HepG2 (cell line): ENCODE data around the gene SIGLECL1. TPM values are rescaled to one million over a fixed set of nuclear protein-coding genes. Genes with fewer than 3 reads are reported as not detected.

Experiments used
- ATAC-seq: fragments of 200-7000 bp; cut with Tn5 transposase; 3 replicates; pipeline ENCODE4 v1.9.1; 2020; ENCODE audit warnings: mild to moderate bottlenecking, moderate library complexity
- BruUV-seq: library from RNA; stranded (reverse); fragments of 400-500 nt; replicated peaks from 2 replicates; lab custom pipeline; 2021; lab: Mats Ljungman, UMichigan
- CTCF ChIA-PET: fragments of 300-600 bp; formaldehyde crosslinking; extraction: SDS; loops from one replicate; lab custom pipeline; 2021; ENCODE audit warnings: low total read pairs, inconsistent platforms, low intra/inter-chr PET ratio; lab: Yijun Ruan, JAX
- POLR2A ChIA-PET: fragments of 350-600 bp; sonication (Branson Sonifier 250); formaldehyde crosslinking; loops from one replicate; lab custom pipeline; 2020; ENCODE audit warnings: antibody characterized with exemption, inconsistent platforms; lab: Yijun Ruan, JAX
- DNase-seq: peaks from one replicate; pipeline ENCODE4 v3.0.0-alpha.2; 2015; ENCODE audit warnings: low spot score
- FAIRE-seq: peaks from 3 replicates; lab custom pipeline; 2011; peaks lifted over from hg19 to GRCh38; lab: Jason Lieb, UNC
- H2AFZ ChIP-seq: one replicate; pipeline ENCODE4 v1.6.1; 2011; ENCODE audit warnings: low read length, inconsistent platforms
- H3K27ac ChIP-seq: fragments of 300-600 bp; 3 replicates; pipeline ENCODE4 v1.8.0; 2011; ENCODE audit warnings: mixed run types, mild to moderate bottlenecking, mixed read lengths, low read length, inconsistent platforms; ENCODE audit not compliant: insufficient read depth; ENCODE audit errors: extremely low read length
- H3K27me3 ChIP-seq, 2 experiments: fragments of 200-600 bp in 1 of 2; 2 replicates in 1 of 2; 3 replicates in 1 of 2; pipeline versions ENCODE4 v1.6.0 to v1.8.0; 2011; ENCODE audit warnings: low read length in 2 of 2, mild to moderate bottlenecking in 2 of 2, moderate library complexity in 2 of 2, inconsistent platforms in 1 of 2; ENCODE audit not compliant: insufficient read depth in 2 of 2, control insufficient read depth in 1 of 2
- H3K36me3 ChIP-seq, 2 experiments: fragments of 200-600 bp in 1 of 2; replicated peaks in 1 of 2; 2 replicates in 1 of 2; 3 replicates in 1 of 2; pipeline versions ENCODE4 v1.5.1 to v1.8.0; 2011; ENCODE audit warnings: low read length in 2 of 2, inconsistent platforms in 1 of 2; ENCODE audit not compliant: insufficient read depth in 2 of 2, control insufficient read depth in 1 of 2
- H3K4me1 ChIP-seq: 2 replicates; pipeline ENCODE4 v1.5.1; 2012; ENCODE audit warnings: low read length, inconsistent platforms; ENCODE audit not compliant: insufficient read depth
- H3K4me2 ChIP-seq: 2 replicates; pipeline ENCODE4 v1.6.0; 2011; ENCODE audit warnings: low read depth, low read length, inconsistent platforms
- H3K4me3 ChIP-seq, 3 experiments: fragments of 200-600 bp in 1 of 3; sonication (generic), shearing (Covaris generic) in 1 of 3; replicated peaks in 1 of 3; 2 replicates each; pipeline ENCODE4 v1.5.1; 2011 to 2016; ENCODE audit warnings: low read length in 3 of 3, inconsistent platforms in 2 of 3, low read depth in 2 of 3, mild to moderate bottlenecking in 2 of 3, control low read depth in 1 of 3, mixed read lengths in 1 of 3; ENCODE audit not compliant: insufficient read depth in 1 of 3
- H3K79me2 ChIP-seq: one replicate; pipeline ENCODE4 v1.6.1; 2011; ENCODE audit warnings: low read length, inconsistent platforms; ENCODE audit not compliant: insufficient read depth
- H3K9ac ChIP-seq: 2 replicates; pipeline ENCODE4 v1.6.0; 2011; ENCODE audit warnings: mild to moderate bottlenecking, low read depth, low read length, inconsistent platforms; ENCODE audit not compliant: insufficient read depth
- H3K9me3 ChIP-seq: 2 replicates; pipeline ENCODE4 v1.5.1; 2012; ENCODE audit warnings: mild to moderate bottlenecking, low read length
- H4K20me1 ChIP-seq: 2 replicates; pipeline ENCODE4 v1.6.0; 2011; ENCODE audit warnings: inconsistent platforms, mild to moderate bottlenecking, low read length, moderate library complexity; ENCODE audit not compliant: insufficient read depth
- HNRNPK ChIP-seq: fragments of 200-400 bp; formaldehyde crosslinking; IDR thresholded peaks from 2 replicates; pipeline ENCODE4 v1.6.1; 2018; ENCODE audit warnings: low read length, low read depth, moderate library complexity, mild to moderate bottlenecking; ENCODE audit not compliant: poor library complexity, severe bottlenecking
- HNRNPLL ChIP-seq: fragments of 200-400 bp; formaldehyde crosslinking; IDR thresholded peaks from 2 replicates; pipeline ENCODE4 v1.6.1; 2017; ENCODE audit warnings: mild to moderate bottlenecking, low read depth, low read length; ENCODE audit not compliant: poor library complexity, severe bottlenecking
- MBNL3 ChIP-seq: fragments of 250-450 bp; sonication (Bioruptor Pico); conservative IDR thresholded peaks from 2 replicates; pipeline ENCODE4 v1.8.0; 2022; ENCODE audit warnings: mild to moderate bottlenecking, inconsistent platforms
- MED13 ChIP-seq: sonication (generic); formaldehyde crosslinking; IDR thresholded peaks from 2 replicates; pipeline ENCODE4 v1.5.0; 2020; ENCODE audit warnings: missing genetic modification reagents
- MTA1 ChIP-seq: sonication (generic); formaldehyde crosslinking; IDR thresholded peaks from 2 replicates; pipeline ENCODE4 v1.4.0; 2020; ENCODE audit warnings: missing genetic modification reagents, mild to moderate bottlenecking, borderline replicate concordance
- MYPOP ChIP-seq: sonication (generic); formaldehyde crosslinking; IDR thresholded peaks from 2 replicates; pipeline ENCODE4 v1.8.1; 2023; ENCODE audit warnings: mild to moderate bottlenecking, moderate library complexity, missing genetic modification reagents
- NBN ChIP-seq: fragments of 450-650 bp; conservative IDR thresholded peaks from 2 replicates; pipeline ENCODE4 v1.6.1; 2017
- NFE2L1 ChIP-seq: sonication (generic); formaldehyde crosslinking; IDR thresholded peaks from 2 replicates; pipeline ENCODE4 v1.4.0; 2020; ENCODE audit warnings: missing genetic modification reagents, mild to moderate bottlenecking, borderline replicate concordance
- PPARG ChIP-seq: conservative IDR thresholded peaks from 2 replicates; pipeline ENCODE4 v1.6.1; 2016; ENCODE audit warnings: missing biosample characterization, missing genetic modification reagents
- SRSF1 ChIP-seq: fragments of 200-400 bp; formaldehyde crosslinking; optimal IDR thresholded peaks from 2 replicates; pipeline ENCODE3; 2017; ENCODE audit warnings: mild to moderate bottlenecking, low read depth, low read length, moderate library complexity
- ZNF143 ChIP-seq: sonication (generic); formaldehyde crosslinking; IDR thresholded peaks from 2 replicates; pipeline ENCODE4 v1.4.0; 2020; ENCODE audit warnings: missing genetic modification reagents
- ZNF234 ChIP-seq: sonication (generic); formaldehyde crosslinking; conservative IDR thresholded peaks from 2 replicates; pipeline ENCODE4 v1.5.1; 2020; ENCODE audit warnings: mild to moderate bottlenecking, missing genetic modification reagents
- ZNF564 ChIP-seq: sonication (generic); formaldehyde crosslinking; IDR thresholded peaks from 2 replicates; pipeline ENCODE4 v1.8.1; 2023; ENCODE audit warnings: mild to moderate bottlenecking, missing genetic modification reagents
- ZNF704 ChIP-seq: sonication (generic); formaldehyde crosslinking; IDR thresholded peaks from 2 replicates; pipeline ENCODE4 v1.8.1; 2023; ENCODE audit warnings: mild to moderate bottlenecking, inconsistent platforms, moderate library complexity, missing genetic modification reagents, borderline replicate concordance
- ZNF720 ChIP-seq: sonication (generic); formaldehyde crosslinking; IDR thresholded peaks from 2 replicates; pipeline ENCODE4 v1.4.0; 2020; ENCODE audit warnings: missing genetic modification reagents
- WGBS: methylation state at CpG from one replicate; pipeline ENCODE4 v1.1.6; 2017; ENCODE audit warnings: low lambda C conversion rate; 5-methylcytosine and 5-hydroxymethylcytosine counted together
- in situ Hi-C: cut with HindIII; loops from 2 replicates; pipeline ENCODE4 v1.10.0; 2017; ENCODE audit warnings: low pct_unique_long_range_greater_than_20kb; ENCODE audit not compliant: extremely low pct_ligation_motif_present
- intact Hi-C: fragments of 100-400 bp; cut with micrococcal nuclease; formaldehyde crosslinking; loops from one replicate; pipeline ENCODE4 v1.10.0; 2022; ENCODE audit not compliant: unreplicated experiment
- polyA plus RNA-seq, 8 experiments: library from polyadenylated mRNA; depleted of rRNA in 3 of 8; stranded (reverse) in 7 of 8; unstranded in 1 of 8; fragments of >200 nt; fragmentation: Illumina TruSeq in 4 of 8; extraction: Trizol in 4 of 8; gene quantifications; 2 replicates each; pipeline versions ENCODE4 v1.2.1 to v1.2.3, GENCODE V29; 2011 to 2016; ENCODE audit warnings: low read depth in 4 of 8, missing spikeins in 1 of 8, mixed read lengths in 1 of 8; ENCODE audit not compliant: insufficient read depth in 1 of 8
- total RNA-seq, 5 experiments: library from RNA; depleted of rRNA; stranded (reverse); fragments of >200 nt; fragmentation: Illumina TruSeq; extraction: Trizol; gene quantifications; 2 replicates each; pipeline ENCODE4 v1.2.3, GENCODE V29; 2016; ENCODE audit warnings: low read depth in 1 of 5

SIGLECL1 gene
- total and polyA plus RNA-seq, 2 of the 13 experiments (the other 11 are each of a cell fraction or from before 2014, with no cell fraction given), result not detected

- H3K27me3 ChIP-seq, result no peaks in the 10 kb centered on the region; a peak in 1 of 5 replicates
- H3K36me3 ChIP-seq, result no peaks in the 10 kb centered on the region
- DNase-seq (no peak), ATAC-seq (no peak), FAIRE-seq (no peak)
- no peaks in the 10 kb centered on the region for H4K20me1 ChIP-seq
- H3K27ac ChIP-seq, result no peak overlapping the region
- in situ Hi-C loops, result loop anchor here (25.0 kb wide), 1 partner anchor 360 kb away; the partner anchor contains the start of genes SIGLEC14 and SIGLEC5
- 2% methylated on average over 3 of the region's 3 CpGs for WGBS
- H2AFZ ChIP-seq, result no peak overlapping the region
- peaks cover 8% of the 10 kb centered on the region; the same call in 1 of the 2 replicates for H3K4me1 ChIP-seq
- POLR2A ChIA-PET, result no interaction called here
- CTCF ChIA-PET, result no interaction called here
- TF ChIP-seq SRSF1, result no peak
- no peak for TF ChIP-seq MBNL3 (CRISPR knock-in tag)
- no peak for TF ChIP-seq NBN
- no peak for TF ChIP-seq HNRNPK
- no peak for TF ChIP-seq ZNF234
- intact Hi-C loops, result no loop called here
- H3K79me2 ChIP-seq, result no peaks in the 10 kb centered on the region
- no peak overlapping the region for H3K4me3 ChIP-seq
- H3K4me2 ChIP-seq, result no peak overlapping the region
- H3K9ac ChIP-seq, result no peak overlapping the region
- BruUV-seq, result no TSS peak
- H3K9me3 ChIP-seq, result no peaks in the 10 kb centered on the region
These were observed 26.2 kb downstream of the SIGLECL1 start for GRCh38 chr19:51277112-51277511.

DNA sequence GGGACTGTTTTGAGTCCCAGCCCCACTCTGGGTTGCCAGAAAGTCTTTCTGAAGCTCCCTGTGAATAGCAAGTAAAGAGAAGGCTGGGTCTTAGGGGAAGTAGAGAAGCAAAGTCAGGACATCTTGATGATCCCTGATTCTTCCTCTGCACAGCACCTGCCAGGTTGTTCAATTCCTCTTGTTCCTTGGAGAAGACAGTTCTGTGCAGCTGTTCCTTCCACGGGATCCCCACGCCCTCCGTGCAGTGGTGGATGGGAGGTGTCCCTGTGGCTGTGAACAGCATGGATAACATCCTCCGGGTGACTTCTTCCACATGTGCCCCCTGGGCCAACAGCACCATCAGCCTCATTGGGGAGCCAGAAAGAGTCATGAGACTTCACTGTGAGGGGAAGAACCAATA is 31.5 kb downstream of the SIGLECL1 start:
- ChIA-PET CTCF (no interaction called here), POLR2A (no interaction called here)
- Histone ChIP-seq H3K4me2 (no peak overlapping the region), H3K4me3 (no peak overlapping the region), H3K36me3 (no peaks in the 10 kb centered on the region), H3K79me2 (no peaks in the 10 kb centered on the region), H4K20me1 (no peaks in the 10 kb centered on the region), H3K9ac (no peak overlapping the region), H3K9me3 (no peaks in the 10 kb centered on the region), H3K27me3 (no peaks in the 10 kb centered on the region; a peak in 1 of 5 replicates), H3K27ac (no peak overlapping the region), H3K4me1 (no peaks in the 10 kb centered on the region), H2AFZ (no peak overlapping the region)
- BruUV-seq, result no TSS peak
- ATAC-seq (no peak), FAIRE-seq (no peak), DNase-seq (no peak)
- intact Hi-C loops, result no loop called here
- WGBS, result 18% methylated on average over 4 of the region's 4 CpGs
- TF ChIP-seq MYPOP (CRISPR knock-in tag), result no peak
- TF ChIP-seq MED13 (CRISPR knock-in tag), result no peak
- TF ChIP-seq ZNF720 (CRISPR knock-in tag), result no peak
- TF ChIP-seq ZNF143 (CRISPR knock-in tag), result no peak
- TF ChIP-seq PPARG (CRISPR knock-in tag), result no peak
- no peak for TF ChIP-seq ZNF704 (CRISPR knock-in tag)
- no peak for TF ChIP-seq NFE2L1 (CRISPR knock-in tag)
- no peak for TF ChIP-seq ZNF564 (CRISPR knock-in tag)
- no peak for TF ChIP-seq MTA1 (CRISPR knock-in tag)
- no peak for TF ChIP-seq ZNF234
- TF ChIP-seq HNRNPLL, result no peak
- in situ Hi-C loops, result loop anchor here (25.0 kb wide), 1 partner anchor 355 kb away; the partner anchor contains the start of genes SIGLEC14 and SIGLEC5
